Glomerular visceral epithelial cell (primary cell): ENCODE results near the gene ARHGAP24.

ENCODE experiments used
- DNase-seq: peaks from one replicate; pipeline ENCODE4 v3.0.0-alpha.2; 2016; ENCODE audit errors: extremely low spot score

The ARHGAP24 gene

DNA sequence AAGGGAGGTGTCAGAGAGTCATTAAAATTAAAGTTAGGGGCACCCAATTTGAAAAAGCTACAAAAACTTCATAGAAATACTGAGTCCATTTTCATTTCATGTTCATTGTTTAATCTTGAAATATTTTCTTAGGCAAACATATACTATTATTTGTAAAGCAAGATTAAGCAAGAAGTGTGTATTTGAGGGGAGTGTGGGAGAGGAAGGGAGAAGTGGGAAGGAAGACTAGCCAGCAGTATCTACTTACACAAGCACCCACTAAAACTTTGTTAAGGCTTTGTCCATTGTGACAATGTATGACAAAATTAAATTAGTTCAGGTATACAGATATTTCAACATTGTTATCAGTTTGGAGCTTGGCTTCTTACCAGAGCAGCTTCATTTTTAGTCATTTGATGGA, 222.9 kb downstream of the ARHGAP24 start:
- no peak for DNase-seq

- DNase-seq = no peak
Measured at GRCh38 chr4:85700362-85700761, 225.4 kb downstream of the ARHGAP24 start.

GRCh38 chr4:85701861-85702321, 226.9 kb downstream of the ARHGAP24 start:
- no peak for DNase-seq

DNA sequence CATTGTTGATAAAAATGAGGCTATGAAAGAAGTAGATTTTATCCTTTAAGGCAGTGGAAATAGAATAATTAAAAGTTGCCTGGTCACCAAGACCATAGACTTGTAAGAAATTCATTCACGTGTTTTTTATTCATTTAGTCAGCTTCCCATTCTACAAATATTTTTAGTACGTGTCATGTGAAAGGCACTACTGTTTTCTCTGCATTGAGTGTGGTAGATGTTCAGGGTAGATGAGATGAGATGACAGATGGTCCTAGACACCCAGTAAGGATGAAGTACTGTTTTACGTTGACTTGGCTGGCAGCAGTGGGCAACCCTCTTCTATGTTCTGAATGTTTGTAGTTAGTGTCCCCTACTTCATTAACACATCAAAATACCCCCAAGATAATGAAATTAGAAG, 228.1 kb downstream of the ARHGAP24 start:
- no peak for DNase-seq

GRCh38 chr4:85707611-85708010, 232.7 kb downstream of the ARHGAP24 start:
- DNase-seq = no peak

GRCh38 chr4:85708468-85708867, 233.5 kb downstream of the ARHGAP24 start:
- DNase-seq = no peak

GRCh38 chr4:85713005-85713404, 238.1 kb downstream of the ARHGAP24 start:
- no peak for DNase-seq

DNA sequence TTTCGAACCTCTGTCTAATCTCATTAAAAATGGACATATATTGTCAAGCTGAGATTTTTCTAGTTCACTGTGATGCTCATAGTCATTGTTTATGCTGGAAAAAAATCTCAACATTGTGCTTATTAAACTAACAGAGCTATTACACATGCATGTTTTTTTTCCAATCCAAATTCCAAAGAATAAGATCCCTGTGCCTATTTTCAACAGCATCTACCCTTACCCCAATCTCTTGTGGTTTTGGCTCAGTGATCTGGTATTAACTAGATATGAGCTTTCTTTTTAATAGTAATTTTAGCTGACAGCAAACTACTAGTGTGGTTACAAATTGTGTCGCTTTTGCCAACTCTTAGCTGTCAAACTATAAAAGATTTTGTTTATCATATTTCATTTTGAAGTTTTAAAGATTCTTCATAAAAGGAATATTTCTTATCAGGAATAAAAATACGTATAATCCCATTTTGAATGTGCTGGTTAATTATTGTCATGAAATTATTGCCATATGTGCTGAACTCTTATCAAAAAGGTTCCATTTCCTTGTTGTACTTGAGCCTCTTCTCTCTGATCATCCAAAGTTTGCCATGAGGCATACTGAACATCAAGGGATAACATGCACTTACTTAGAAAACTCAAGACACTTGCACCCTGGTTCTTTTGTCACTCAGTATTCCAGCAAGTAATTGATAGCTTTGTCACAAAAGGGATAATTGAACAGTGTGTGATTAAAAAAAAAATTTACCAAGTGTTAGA, 241.2 kb downstream of the ARHGAP24 start:
- DNase-seq = no peak

DNA sequence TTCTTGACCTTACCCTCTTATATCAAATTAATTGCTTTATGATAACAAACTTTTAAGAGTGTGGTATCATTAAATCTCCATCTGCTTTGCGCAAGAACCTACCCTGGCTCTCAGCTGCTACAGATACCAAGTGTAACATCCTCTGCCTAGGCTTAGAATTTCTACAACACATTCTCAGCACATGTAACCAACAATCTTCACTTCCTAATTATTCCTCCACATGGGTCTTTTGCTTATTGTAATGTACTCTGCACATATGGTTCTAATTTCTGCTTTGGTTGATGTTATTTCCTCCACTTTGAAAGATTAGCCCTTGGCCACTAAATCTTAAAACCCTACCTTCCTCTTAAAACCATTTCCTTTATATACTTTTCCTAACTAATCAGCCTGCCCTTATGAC, 242.4 kb downstream of the ARHGAP24 start:
- DNase-seq = no peak

DNA sequence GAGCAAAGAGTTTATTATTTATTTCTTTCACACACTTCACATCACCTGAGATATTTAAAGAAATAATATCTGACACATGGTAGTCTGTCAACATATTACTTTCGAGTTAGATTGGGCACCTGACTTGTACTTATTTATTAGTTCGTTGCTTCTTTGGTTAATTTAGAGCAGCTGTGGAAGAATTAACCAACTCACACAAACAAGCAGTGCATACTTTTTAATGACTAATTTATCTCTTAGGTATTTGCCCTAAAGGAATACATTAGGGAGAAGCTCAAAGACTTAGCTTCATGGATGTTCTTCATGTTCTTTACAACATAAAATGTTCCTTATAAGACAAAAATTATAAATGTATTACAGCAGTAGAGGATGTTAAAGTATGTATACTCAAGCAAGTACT, 242.9 kb downstream of the ARHGAP24 start:
- DNase-seq = no peak

DNA sequence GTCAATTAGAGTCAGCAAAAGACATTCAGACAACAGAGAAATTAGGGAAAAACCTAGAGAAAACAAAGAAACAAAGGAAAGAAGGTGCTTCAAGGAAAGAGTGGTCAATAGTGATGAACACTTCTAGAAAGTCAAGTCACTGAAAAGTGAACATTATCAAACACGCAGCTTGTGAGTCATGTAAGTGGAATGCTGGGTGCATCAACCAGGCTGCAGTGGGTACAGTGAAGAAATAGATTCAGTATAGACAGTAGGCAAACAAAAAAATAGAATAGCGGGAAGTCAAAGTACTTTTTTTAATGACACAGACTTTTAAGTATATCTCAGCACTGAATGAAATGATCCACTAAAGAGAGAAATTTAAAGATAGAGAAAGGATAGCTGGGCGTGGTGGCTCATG, 245.8 kb downstream of the ARHGAP24 start:
- peak; percentile 52 for DNase-seq

GRCh38 chr4:85722401-85722800, 247.5 kb downstream of the ARHGAP24 start:
- no peak for DNase-seq

DNA sequence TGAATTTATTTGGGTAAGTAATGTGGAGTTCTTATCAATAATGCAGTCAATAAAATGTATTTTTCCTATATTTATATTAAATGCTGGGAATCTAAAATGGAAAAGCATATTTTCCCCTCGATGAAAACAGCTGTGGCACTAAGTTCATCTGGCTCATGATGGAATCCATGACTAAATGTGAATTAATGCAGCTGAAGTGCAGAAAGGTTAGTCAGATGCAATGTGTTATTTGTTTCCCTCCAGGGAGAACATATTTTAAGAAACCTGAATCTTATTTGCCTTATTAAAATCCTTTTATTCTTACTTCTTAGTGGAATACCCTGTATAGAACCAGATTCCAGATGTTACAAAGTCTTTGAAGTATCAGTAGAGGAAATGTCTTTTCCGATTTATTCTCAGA, 247.9 kb downstream of the ARHGAP24 start:
- no peak for DNase-seq

DNA sequence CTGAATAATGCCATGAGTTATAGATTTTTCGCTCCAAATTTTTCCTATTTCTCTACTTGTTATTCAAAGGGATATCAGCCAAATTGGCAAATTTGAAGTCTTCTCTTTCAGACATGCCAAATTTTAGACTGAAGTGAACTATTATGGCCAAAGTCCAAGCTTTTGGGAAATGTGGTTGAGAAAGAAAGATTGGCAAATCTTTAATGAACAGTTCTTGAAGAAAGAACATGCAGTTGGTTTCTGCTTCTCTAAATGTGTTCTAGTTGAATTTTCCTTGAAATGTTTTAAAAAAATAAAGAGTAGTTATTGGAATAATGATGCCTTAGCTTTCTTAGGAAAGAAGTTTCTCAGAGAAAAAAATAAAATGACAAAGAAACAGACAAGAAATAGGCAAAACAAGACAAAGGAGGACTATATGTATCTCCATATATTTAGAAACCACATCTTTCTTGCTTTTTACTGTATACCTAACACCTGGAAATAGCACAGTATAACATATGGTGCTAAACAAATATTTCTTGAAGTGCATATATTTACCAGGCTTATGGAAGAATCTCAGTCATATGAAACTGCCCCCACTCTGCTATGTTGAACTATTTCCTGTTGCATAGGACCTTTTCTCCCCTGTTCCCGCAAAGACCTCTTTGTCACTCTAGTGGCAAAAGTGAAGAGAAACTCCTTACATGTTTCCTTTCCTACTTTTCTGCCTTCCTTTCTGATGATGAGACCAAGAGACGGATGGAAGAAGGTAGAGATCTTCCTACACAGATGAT, 250.0 kb downstream of the ARHGAP24 start:
- no peak for DNase-seq

- DNase-seq = no peak
Measured at GRCh38 chr4:85725721-85726170, 250.8 kb downstream of the ARHGAP24 start.

DNA sequence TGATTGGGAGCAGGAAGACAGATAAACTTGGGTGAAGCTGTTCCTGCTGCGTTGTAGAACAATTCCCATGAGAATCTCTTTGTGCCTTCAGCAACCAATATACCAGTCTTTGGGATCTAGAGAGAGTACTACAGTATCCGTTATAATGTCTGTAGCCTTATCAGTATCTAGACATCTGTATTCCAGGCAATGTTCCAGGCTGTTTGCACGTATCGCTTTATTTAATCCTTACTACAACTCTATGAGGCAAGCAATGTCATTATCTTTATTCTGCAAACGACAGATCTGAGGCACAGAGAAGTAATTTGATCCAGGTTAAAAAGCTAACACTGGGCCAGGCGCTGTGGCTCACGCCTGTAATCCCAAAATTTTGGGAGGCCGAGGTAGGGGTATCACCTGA, 251.6 kb downstream of the ARHGAP24 start:
- DNase-seq = no peak

DNA sequence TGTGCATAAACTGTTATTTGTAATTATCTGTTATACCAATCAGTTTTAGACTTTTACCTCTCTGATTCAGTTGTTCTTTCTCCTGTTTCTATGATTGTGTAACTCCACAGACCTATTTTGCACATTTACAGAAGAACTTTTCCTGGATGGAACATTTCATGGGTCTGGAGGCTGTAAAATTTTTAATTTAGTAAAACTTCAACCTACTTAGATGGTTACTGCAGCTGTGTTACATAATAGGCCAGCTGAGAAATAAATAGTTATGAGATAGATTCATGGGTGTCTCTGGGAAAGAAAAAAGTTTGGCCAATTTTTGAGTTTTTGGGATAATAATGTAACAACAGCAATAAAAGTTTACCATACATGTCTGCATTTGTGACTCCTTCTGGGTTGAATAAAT, 253.5 kb downstream of the ARHGAP24 start:
- DNase-seq = no peak

DNA sequence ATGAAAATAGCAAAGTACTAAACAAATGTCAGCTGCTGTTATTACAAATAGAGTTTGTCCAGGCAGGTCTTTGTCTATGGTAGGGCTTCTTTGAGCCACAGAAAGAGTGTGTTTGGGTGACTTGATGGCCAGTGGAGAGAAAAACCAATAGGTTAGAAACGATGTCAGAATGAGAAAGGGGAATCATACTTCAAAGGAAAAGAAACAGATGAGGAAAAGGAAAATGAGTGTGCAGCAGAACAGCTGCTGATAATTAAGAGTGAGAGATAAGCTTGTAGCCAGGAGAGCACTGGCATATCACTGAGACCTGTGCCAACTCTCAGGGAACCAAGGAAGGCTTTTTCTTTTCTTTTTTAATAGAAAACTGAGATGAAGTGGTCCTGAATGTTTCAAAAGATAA, 257.2 kb downstream of the ARHGAP24 start:
- DNase-seq = no peak

DNA sequence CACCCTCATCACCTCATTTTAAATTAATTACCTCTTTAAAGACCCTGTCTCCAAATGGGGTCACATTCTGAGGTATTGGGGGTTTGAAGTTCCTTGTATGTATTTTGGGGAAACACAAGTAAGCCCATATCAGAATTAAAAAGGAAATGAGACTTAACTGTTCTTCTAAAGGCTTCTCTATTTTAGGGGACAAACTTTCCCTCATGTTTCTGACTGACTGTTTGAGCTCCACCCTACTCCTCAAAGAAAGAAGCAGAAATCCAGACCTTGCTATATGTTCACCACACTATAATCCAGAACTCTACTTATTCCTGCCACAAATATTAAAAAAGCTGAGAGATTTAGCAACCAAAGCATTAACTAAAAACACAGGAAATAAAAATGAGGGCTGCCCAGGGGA, 258.8 kb downstream of the ARHGAP24 start:
- DNase-seq = no peak

- no peak for DNase-seq
Measured at GRCh38 chr4:85734424-85734831, 259.5 kb downstream of the ARHGAP24 start.

DNA sequence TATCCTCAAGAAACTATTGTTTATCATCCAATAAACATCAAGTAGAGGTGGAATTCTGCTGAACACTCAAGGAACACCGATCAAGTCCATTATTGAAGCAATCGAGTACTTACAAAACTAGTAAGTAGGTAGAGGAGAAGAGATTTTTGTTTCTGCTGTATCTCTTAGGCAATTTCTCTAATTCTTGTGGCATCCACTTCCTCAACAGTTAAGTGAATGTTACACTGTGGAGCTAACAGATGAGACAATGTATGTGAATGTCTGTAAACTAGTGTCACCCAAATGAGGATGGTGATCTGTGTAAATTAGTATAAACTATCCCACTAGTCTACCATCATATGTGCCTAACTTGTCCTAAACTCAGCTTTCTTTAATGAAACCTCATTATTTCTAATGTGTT, 261.6 kb downstream of the ARHGAP24 start:
- DNase-seq = no peak

DNA sequence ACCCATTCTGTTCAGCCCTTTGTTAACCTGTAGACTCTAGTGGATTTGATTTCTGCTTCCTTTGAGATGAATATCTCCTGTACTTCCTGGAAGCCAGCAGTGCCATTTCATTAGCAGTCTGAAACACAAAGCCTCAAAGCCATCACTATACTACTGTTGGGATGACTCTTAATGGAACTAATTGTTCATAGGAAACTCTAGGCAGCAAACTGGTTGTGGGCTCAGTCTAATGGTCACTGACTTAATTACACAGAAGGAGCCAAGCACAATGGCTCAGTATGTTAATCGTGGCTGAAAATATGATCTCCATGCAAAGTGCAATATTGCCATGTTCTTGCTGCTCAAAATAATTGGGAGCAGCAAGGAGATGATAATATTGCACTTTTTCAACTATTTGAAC, 262.3 kb downstream of the ARHGAP24 start:
- no peak for DNase-seq

DNA sequence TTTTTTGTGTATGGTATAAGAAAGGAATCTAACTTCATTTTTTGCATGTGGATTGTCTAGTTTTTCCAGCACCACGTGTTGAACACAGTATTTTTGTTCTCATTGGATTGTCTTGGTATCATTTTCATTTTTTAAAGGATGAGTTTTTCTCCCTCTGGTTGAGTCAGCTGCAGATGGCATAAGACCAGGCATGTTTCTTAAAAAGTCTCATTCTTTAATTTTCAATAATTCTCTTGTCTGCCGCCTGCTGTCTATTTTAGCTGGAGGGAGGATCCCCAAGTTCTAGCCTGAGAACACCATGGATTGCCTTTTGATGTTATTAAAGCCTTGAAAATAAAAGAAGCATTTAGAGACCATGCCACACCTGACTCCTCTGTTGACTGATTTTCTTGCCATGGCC, 263.8 kb downstream of the ARHGAP24 start:
- no peak for DNase-seq
